Ascending aorta (tissue), 2 donors: ENCODE data around the gene SCYL3. TPM values are rescaled to one million over a fixed set of nuclear protein-coding genes. Genes with fewer than 3 reads are reported as not detected.

ENCODE experiments used
- DNase-seq, 2 donors: peaks; one replicate each; pipeline ENCODE4 v3.0.0-alpha.2; 2019; ENCODE audit warnings: low spot score in 2 of 2
- H3K27ac ChIP-seq, 2 donors: fragments of 200-600 bp; sonication (generic); one replicate each; pipeline ENCODE4 v1.5.1; 2016 to 2017; ENCODE audit warnings: mild to moderate bottlenecking in 1 of 2
- H3K27me3 ChIP-seq: fragments of 200-600 bp; sonication (generic); one replicate; pipeline ENCODE4 v1.5.1; 2017
- H3K36me3 ChIP-seq, 2 donors: fragments of 200-600 bp; sonication (generic); one replicate each; pipeline ENCODE4 v1.5.1; 2016
- H3K4me1 ChIP-seq, 2 donors: fragments of 200-600 bp; sonication (generic); one replicate each; pipeline ENCODE4 v1.5.1; 2016 to 2017; ENCODE audit warnings: mild to moderate bottlenecking in 1 of 2
- H3K4me3 ChIP-seq, 2 donors: fragments of 200-600 bp; sonication (generic); one replicate each; pipeline ENCODE4 v1.5.1; 2016 to 2017; ENCODE audit warnings: mild to moderate bottlenecking in 1 of 2
- H3K9me3 ChIP-seq, 2 donors: fragments of 200-600 bp; sonication (generic); one replicate each; pipeline ENCODE4 v1.5.1; 2016
- intact Hi-C: fragments of 100-400 bp; cut with DNase I; formaldehyde crosslinking; loops from one replicate; pipeline ENCODE4 v1.15.1; 2023
- total RNA-seq: library from RNA; depleted of rRNA; stranded (reverse); fragments of >200 nt; gene quantifications from one replicate; pipeline ENCODE4 v1.1.0, GENCODE V29; 2016
- TF ChIP-seq, protein P1 (sequence below), 3 experiments: fragments of 200-600 bp in 2 of 3; fragments of 450-650 bp in 1 of 3; sonication (generic) in 2 of 3; IDR thresholded peaks; one replicate each; pipeline ENCODE4 v1.5.1; 2016 to 2019; ENCODE audit warnings: antibody characterized with exemption in 3 of 3, mild to moderate bottlenecking in 1 of 3, moderate library complexity in 1 of 3

Gene SCYL3
- total RNA-seq, 1 donor from 2014 or later, result 0.96 TPM

DNA sequence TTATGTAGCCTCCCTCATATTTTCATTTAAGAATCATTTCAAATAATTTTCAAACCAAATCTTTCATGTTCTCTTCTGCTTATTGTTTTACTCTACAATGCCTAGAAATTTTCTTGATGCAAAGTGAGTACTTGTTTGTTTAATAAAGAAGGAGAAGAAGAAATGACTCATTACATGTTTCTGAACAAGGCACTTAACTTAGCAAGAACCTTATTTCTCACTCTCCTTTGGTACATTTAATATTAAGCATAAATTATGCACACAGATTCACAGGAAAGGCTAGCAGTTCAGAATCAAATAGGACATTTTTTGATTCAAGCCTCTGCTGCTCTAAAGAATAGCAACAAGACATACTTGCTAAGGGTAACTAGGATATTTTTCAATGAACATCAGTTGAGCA lies 9.1 kb downstream of the SCYL3 start:
- H3K36me3 ChIP-seq, result peaks cover 9 to 22% of the 10 kb centered on the region in 2 donors
- no peak overlapping the region for H3K4me3 ChIP-seq
- no peaks in the 10 kb centered on the region for H3K4me1 ChIP-seq
- TF ChIP-seq, protein P1, sequence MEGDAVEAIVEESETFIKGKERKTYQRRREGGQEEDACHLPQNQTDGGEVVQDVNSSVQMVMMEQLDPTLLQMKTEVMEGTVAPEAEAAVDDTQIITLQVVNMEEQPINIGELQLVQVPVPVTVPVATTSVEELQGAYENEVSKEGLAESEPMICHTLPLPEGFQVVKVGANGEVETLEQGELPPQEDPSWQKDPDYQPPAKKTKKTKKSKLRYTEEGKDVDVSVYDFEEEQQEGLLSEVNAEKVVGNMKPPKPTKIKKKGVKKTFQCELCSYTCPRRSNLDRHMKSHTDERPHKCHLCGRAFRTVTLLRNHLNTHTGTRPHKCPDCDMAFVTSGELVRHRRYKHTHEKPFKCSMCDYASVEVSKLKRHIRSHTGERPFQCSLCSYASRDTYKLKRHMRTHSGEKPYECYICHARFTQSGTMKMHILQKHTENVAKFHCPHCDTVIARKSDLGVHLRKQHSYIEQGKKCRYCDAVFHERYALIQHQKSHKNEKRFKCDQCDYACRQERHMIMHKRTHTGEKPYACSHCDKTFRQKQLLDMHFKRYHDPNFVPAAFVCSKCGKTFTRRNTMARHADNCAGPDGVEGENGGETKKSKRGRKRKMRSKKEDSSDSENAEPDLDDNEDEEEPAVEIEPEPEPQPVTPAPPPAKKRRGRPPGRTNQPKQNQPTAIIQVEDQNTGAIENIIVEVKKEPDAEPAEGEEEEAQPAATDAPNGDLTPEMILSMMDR (IDR thresholded peaks at IDR 0.05), result no peak
- H3K9me3 ChIP-seq, result no peaks in the 10 kb centered on the region
- intact Hi-C loops, result no loop called here
- no peaks in the 10 kb centered on the region for H3K27me3 ChIP-seq
- no peak overlapping the region for H3K27ac ChIP-seq
- DNase-seq, result no peak

DNA sequence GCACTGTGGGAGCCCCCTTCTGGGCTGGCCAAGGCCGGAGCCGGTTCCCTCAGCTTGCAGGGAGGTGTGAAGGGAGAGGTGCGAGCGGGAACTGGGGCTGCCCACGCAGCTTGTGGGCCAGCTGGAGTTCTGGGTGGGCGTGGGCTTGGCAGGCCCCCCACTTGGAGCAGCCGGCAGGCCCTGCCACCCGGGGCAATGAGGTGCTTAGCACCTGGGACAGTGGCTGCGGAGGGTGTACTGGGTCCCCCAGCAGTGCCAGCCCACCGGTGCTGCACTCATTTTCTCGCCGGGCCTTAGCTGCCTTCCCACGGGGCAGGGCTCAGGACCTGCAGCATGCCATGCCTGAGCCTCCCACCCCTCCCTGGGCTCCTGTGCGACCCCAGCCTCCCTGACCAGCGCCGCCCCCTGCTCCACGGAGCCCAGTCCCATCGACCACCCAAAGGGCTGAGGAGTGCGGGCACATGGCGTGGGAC lies 11.6 kb downstream of the SCYL3 start:
- H3K4me1 ChIP-seq, result no peaks in the 10 kb centered on the region
- TF ChIP-seq, protein P1 (IDR thresholded peaks at IDR 0.05), result no peak
- no peak overlapping the region for H3K27ac ChIP-seq
- DNase-seq, result no peak
- H3K9me3 ChIP-seq, result no peaks in the 10 kb centered on the region
- no peaks in the 10 kb centered on the region for H3K27me3 ChIP-seq
- intact Hi-C loops, result no loop called here
- peaks cover 17 to 30% of the 10 kb centered on the region in 2 donors for H3K36me3 ChIP-seq
- H3K4me3 ChIP-seq, result no peak overlapping the region

DNA sequence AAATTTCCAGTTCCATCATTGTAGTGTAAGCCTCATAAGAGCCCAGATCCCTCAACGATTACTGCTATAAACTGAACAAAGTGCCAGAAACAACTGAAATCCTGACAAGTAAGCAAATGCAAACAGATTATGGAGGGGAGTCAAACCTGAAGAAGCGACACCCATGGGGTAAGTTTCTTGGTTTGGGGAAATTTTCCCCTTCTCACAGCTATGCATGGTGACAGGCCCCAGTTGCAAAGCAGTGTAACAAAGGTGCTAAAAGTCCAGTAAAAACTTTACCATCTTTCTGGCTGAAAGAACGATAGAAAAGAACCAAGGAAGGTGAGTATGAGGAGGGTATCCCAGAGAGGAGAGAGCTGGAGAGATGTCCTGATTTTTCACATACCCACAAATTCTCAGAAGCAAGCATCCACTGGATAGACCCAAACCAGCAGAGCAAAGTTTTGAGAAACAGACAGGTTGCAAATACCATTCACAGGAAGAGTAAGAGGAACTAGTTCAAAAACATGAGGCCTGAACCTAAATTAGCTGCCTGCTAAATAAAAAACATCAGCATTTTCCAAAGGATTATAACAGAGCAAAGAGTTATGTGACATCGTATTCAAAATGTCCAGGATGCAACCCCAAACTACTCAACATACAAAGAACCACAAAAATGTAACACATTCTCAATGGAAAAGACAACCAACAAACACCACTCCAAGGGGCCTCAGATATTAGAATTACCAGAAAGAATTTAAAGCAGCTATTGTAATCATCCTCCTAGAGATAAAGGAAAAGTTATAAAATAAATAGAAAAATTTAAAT lies 14.5 kb downstream of the SCYL3 start:
- TF ChIP-seq, protein P1 (IDR thresholded peaks at IDR 0.05), result no peak
- no peak for DNase-seq
- Histone ChIP-seq H3K27me3 (no peaks in the 10 kb centered on the region), H3K36me3 (peaks cover 33 to 43% of the 10 kb centered on the region in 2 donors), H3K4me3 (no peak overlapping the region), H3K27ac (no peak overlapping the region), H3K4me1 (no peaks in the 10 kb centered on the region), H3K9me3 (no peaks in the 10 kb centered on the region)
- intact Hi-C loops, result no loop called here

DNA sequence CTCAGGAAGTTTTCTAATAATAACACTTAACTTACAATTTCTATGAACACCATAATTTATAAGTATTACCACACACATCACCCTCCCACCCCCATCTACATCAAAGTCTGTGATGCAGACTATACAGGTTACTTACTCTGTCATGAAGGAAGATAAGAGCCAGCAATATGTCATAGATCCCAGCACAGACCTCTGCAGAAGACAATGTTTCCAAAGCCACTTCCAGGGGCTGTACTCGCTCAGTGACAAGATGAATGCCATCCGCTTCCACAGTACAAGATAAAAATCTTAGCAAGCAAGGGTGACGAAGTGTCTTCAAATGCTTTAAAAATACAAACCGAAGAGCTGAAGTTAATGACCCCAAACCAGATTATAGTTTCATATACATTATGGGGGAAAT lies 15.2 kb downstream of the SCYL3 start:
- TF ChIP-seq, protein P1 (IDR thresholded peaks at IDR 0.05), result no peak
- Histone ChIP-seq H3K9me3 (no peaks in the 10 kb centered on the region), H3K27me3 (no peaks in the 10 kb centered on the region), H3K4me3 (no peak overlapping the region), H3K27ac (no peak overlapping the region), H3K4me1 (no peaks in the 10 kb centered on the region), H3K36me3 (peaks cover 40 to 50% of the 10 kb centered on the region in 2 donors)
- intact Hi-C loops, result no loop called here
- no peak for DNase-seq

DNA sequence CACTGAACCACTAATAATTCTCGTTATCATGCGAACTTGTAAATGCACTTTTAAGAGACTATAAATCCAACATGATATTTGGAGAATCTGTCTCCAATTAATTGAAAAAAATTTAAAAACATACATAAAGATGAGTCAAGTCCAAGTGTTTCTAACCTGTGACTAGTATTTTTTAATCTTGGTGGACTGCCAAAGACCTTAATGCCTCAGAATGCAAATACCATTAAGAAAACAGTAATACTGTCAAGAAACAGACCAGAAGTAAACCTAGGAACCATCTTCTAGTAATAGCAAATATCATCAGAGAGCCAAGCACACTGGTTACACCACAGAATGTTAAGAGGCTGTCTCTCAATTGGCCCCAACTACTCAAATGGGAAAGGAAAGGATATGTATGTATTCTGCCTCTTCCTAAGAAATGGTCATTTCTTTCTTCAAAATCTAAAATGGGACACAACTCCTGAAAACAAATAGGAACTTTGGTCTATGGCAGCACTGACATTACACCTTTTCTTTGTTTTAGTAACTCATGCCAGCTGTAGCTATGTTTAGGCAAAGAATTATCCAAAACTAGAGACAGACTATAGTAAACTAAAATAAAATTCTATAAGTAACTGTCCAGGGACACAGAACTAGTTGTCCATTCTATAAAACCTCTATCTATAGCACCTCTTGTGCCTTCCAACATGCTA lies 15.8 kb downstream of the SCYL3 start:
- Histone ChIP-seq H3K36me3 (peaks cover 42 to 56% of the 10 kb centered on the region in 2 donors), H3K9me3 (no peaks in the 10 kb centered on the region), H3K4me3 (no peak overlapping the region), H3K27me3 (no peaks in the 10 kb centered on the region), H3K4me1 (no peaks in the 10 kb centered on the region), H3K27ac (no peak overlapping the region)
- TF ChIP-seq, protein P1 (IDR thresholded peaks at IDR 0.05), result no peak
- intact Hi-C loops, result no loop called here
- no peak for DNase-seq
